HG03175 (cell line): ENCODE data around the gene FAM53A.
A peak's percentile ranks its signal among the peaks of the same experiment; 100 is the strongest.
"Not testable (repeated sequence)": the region's sequence is repeated elsewhere in the genome, so short reads cannot be mapped to it uniquely, and the experiment has no call there.

ENCODE experiments used
- ATAC-seq: cut with Tn5 transposase; IDR thresholded peaks from one replicate; pipeline ENCODE4 v1.9.1; 2021; ENCODE audit warnings: mild to moderate bottlenecking, moderate library complexity; ENCODE audit not compliant: unreplicated experiment

Gene FAM53A

GRCh38 chr4:1686440-1687036 is 2.4 kb upstream of the FAM53A start:
- no peak for ATAC-seq

- no peak for ATAC-seq
Measured at GRCh38 chr4:1685235-1686150, 1.4 kb upstream of the FAM53A start.

- ATAC-seq = peak; percentile 18
Measured at GRCh38 chr4:1684506-1685234, 557 bp upstream of the FAM53A start.

GRCh38 chr4:1683261-1683735 is 815 bp downstream of the FAM53A start:
- no peak for ATAC-seq

- ATAC-seq = no peak
Measured at GRCh38 chr4:1682860-1683259, 1.3 kb downstream of the FAM53A start.

GRCh38 chr4:1678244-1678643 is 5.9 kb downstream of the FAM53A start:
- no peak for ATAC-seq

GRCh38 chr4:1676605-1677525 is 7.2 kb downstream of the FAM53A start:
- ATAC-seq = no peak

- no peak for ATAC-seq
Measured at GRCh38 chr4:1675802-1676137, 8.3 kb downstream of the FAM53A start.

- no peak for ATAC-seq
Measured at GRCh38 chr4:1675136-1675801, 8.8 kb downstream of the FAM53A start.

- ATAC-seq = no peak
Measured at GRCh38 chr4:1674682-1675081, 9.4 kb downstream of the FAM53A start.

- no peak for ATAC-seq
Measured at GRCh38 chr4:1673671-1674070, 10.4 kb downstream of the FAM53A start.

GRCh38 chr4:1671011-1671410 is 13.1 kb downstream of the FAM53A start:
- ATAC-seq = not testable (repeated sequence)

GRCh38 chr4:1670279-1670678 is 13.8 kb downstream of the FAM53A start:
- ATAC-seq = no peak

GRCh38 chr4:1669850-1670249 is 14.3 kb downstream of the FAM53A start:
- ATAC-seq = no peak

- no peak for ATAC-seq
Measured at GRCh38 chr4:1669270-1669669, 14.8 kb downstream of the FAM53A start.

- ATAC-seq = no peak
Measured at GRCh38 chr4:1668488-1668840, 15.6 kb downstream of the FAM53A start.

GRCh38 chr4:1667273-1667672 is 16.8 kb downstream of the FAM53A start:
- no peak for ATAC-seq

- ATAC-seq = no peak
Measured at GRCh38 chr4:1666391-1666790, 17.7 kb downstream of the FAM53A start.

GRCh38 chr4:1664141-1664540 is 20.0 kb downstream of the FAM53A start:
- ATAC-seq = no peak

GRCh38 chr4:1663549-1663948 is 20.6 kb downstream of the FAM53A start:
- no peak for ATAC-seq
